Measurements from ENCODE around the gene CCDC197. TPM values are rescaled to one million over a fixed set of nuclear protein-coding genes. Genes with fewer than 3 reads are reported as not detected.

Gene CCDC197
- total RNA-seq, 1 donor from 2014 or later, result 0.74 TPM

DNA sequence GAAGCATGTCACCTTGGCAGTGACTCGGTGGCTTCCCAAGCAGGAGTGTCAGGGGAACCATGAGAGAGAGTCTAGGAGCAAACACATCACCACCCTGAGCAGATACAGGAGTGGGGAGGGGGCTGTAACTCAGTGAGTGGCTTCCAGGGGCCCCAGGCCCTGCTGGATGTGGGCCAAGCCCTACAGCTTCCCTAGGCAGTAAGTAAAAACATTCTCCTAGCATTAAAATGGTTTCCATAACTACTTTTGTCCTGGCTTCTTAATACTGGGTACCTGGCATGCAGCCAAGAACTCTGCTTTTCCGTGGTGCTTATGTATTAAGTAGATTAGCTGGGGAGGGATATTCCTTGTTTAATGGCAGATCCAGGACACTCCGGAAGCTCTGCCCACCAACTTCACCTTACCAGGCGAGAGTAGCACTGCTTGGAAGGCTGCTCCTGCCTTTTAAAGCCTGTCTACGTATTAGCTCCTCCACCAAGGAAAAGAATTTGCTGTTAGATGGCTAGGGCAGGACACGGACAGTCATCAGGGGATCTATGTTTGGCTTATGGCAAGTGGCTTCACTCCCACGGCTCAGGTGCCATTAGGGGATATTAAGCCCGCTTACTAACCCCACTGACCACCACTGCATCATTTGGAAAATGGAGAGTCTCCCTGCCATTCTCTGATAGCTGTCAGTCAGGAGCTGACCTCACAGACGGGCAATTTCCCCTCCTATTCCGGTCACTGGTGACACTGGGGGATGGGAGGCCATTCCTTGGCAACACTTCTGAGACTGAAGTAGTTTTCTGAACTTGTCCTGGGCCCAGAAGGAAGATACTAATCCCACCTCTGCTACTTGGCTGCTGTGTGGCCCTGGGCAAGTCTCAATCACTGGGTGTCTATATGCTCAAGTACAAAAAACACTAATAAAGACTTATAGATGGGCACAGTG, 51.9 kb downstream of the CCDC197 start:
- no peak for ATAC-seq
- intact Hi-C loops (cut with micrococcal nuclease), result no loop called here
- DNase-seq, result no peak

GRCh38 chr14:94049625-94050023, 52.5 kb downstream of the CCDC197 start:
- DNase-seq, result no peak
- intact Hi-C loops (cut with micrococcal nuclease), result no loop called here
- ATAC-seq, result no peak

DNA sequence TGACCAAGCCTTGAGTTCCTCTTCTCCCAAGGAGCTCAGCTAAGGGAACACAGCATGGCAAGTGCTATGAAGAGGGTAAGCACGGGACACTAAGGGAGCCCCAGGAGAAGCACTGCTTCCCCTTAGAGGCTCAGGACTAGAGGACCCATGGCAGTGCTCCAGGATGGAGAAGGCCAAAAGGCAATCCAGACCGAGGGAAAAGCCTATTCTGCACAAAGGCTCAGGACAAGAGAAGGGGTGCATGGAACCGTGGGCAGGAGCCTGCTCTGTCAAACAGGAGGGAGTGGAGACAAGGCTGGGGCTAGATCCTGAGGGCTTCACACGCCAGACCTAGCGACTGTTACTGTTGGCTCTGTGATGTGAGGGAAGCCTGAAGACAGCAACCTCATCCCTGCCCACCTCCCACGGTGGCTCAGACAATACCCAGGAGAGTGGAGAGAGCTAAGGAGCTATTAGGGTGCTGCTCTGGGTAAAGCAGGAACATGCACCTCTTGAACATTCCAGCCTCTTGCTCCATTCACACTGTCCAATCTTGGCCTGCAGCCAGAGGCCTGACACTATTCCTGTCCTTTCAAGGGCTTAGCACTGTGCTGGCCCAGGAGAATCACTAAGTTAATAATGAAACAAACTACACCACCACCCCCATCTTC, 53.3 kb downstream of the CCDC197 start:
- intact Hi-C loops (cut with micrococcal nuclease), result no loop called here
- peak; percentile 92 for ATAC-seq
- DNase-seq, result peak; percentile 88

GRCh38 chr14:94051115-94051514, 54.0 kb downstream of the CCDC197 start:
- ATAC-seq (peak; percentile 48), DNase-seq (peak; percentile 68)
- intact Hi-C loops (cut with micrococcal nuclease), result no loop called here

DNA sequence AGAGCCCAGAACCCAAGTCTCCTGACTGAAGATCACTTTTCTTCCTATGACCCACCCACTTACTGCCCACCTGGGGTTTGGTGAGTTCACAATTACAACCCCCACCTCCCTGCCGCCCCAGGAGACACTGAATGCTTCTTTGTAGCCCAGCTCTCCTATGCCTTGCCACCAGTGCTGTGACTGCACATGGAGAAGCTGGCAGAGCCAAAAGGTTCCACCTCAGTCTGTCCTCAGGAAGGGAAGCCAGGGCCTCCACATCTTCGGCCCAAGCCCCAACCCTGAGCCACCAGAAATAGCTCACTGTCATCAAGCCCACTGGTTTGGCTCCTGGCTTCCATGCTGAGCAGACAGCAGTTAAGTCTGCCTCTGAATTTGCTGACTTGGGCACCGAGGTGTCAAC, 54.7 kb downstream of the CCDC197 start:
- intact Hi-C loops (cut with micrococcal nuclease), result no loop called here
- ATAC-seq (peak; percentile 68), DNase-seq (peak; percentile 39)

DNA sequence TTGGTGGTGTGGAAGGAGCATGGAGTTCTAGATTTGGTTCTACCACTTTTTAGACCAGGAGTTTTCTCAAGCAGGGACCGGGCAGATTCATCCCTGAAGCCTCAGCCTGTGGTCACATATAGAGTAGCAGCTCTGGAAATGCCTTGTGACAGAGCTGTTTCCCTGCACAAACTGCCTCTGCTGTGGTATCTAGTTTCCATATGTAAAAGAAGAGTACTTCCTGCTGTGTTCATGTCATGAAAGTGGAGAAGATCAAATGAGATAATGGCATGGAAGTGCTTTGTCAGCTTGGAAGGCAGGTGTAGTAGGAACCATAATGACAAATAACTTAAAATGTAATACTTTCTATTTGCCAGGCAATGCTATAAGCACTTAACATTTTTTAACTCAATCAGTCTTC, 55.1 kb downstream of the CCDC197 start:
- DNase-seq (no peak), ATAC-seq (no peak)
- intact Hi-C loops (cut with micrococcal nuclease), result no loop called here

GRCh38 chr14:94052662-94053061, 55.6 kb downstream of the CCDC197 start:
- no peak for DNase-seq
- intact Hi-C loops (cut with micrococcal nuclease), result no loop called here
- ATAC-seq, result no peak

DNA sequence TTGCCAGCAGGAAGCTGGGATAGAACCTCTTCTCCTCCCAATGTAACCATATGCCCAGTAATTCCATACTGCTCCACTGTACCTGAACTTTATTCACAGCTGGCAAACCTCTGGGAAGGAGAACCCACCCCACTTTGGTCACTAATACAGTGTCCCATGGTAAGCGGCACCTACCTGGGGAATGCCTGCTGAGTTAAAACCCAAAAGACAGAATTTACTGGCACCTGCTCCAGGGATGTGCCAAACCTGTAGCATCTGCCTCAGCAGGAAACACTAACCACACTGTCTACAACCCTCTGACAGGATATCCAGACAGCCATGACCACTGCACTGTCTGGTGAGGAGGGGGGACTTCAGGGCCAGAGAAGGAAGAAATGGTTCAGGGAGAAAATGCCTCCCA, 57.3 kb downstream of the CCDC197 start:
- intact Hi-C loops (cut with micrococcal nuclease), result no loop called here
- ATAC-seq (no peak), DNase-seq (no peak)

DNA sequence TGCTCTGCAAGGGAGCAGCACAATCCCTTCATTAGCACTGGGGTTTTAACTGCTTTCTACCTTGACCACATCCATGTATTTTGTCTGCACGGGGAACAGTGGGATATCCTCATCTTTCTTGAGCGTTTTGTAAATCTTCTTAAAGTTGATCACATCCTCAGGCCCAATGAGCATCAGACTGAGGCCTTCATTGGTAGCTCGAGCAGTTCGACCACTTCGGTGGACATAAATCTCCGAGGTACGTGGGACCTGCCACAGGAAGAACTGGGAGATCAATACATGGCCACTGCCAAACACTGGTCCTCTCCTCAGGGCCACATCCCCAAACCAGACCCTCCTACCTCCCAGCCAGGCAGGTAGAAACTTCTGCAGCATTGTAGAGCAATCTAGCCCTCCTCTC, 57.8 kb downstream of the CCDC197 start:
- intact Hi-C loops (cut with micrococcal nuclease), result no loop called here

GRCh38 chr14:94056579-94057308, 59.6 kb downstream of the CCDC197 start:
- no peak for DNase-seq
- no peak for ATAC-seq
- intact Hi-C loops (cut with micrococcal nuclease), result no loop called here

More for the DNA sequence above, 57.8 kb downstream of the CCDC197 start:
- ATAC-seq, result no peak
- DNase-seq, result no peak

DNA sequence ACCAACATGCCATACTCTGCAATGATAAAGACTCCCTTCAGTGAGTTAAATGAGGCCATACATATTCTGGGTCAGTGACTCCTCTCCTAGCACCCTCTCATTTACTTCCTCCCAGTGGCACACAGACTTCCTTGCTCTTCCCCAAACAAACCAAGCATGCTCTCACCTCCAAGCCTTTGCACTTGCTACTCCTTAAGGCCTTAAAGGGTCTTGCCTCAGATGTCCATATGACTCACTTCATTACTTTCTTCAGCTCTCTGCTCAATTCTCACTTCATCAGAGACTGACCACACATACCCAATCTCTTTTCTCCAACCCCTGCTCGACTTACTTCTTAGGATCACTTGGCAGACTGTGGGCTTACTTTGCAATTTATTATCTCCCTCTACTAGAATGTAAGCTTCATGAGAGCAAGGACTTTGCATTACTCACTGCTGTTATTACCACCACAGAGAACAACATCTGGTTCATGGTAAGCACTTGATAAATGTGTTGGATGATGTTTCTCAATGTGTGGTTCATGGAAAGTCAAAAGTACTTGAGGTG, 61.1 kb downstream of the CCDC197 start:
- ATAC-seq, result no peak
- intact Hi-C loops (cut with micrococcal nuclease), result no loop called here
- DNase-seq, result no peak

Small RNA genes lying within 50 kb of the gene (microRNA-seq; reads per million reads assigned to microRNA genes)
- not detected for gene MIR4506 (ENCODE audit: borderline number of aligned reads)

Other genes starting within 250 kb of the CCDC197 start
- 7.9 TPM for gene PRIMA1, start 208.8 kb upstream of the CCDC197 start, total RNA-seq
- not detected for gene FAM181A, start 70.0 kb upstream of the CCDC197 start, total RNA-seq
- 268 TPM for gene ASB2, start 20.7 kb upstream of the CCDC197 start, total RNA-seq
- gene OTUB2, start 29.0 kb downstream of the CCDC197 start, total RNA-seq, result 0.52 TPM
- gene DDX24, start 83.9 kb downstream of the CCDC197 start, total RNA-seq, result 198 TPM
- 9.7 TPM for gene IFI27L1, start 84.0 kb downstream of the CCDC197 start, total RNA-seq
- 151 TPM for gene IFI27, start 113.4 kb downstream of the CCDC197 start, total RNA-seq
- 41.1 TPM for gene IFI27L2, start 132.3 kb downstream of the CCDC197 start, total RNA-seq
- gene PPP4R4, start 177.0 kb downstream of the CCDC197 start, total RNA-seq, result 0.30 TPM

Data from left ventricle myocardium superior (tissue), 1 donor.